Liver (tissue), 3 donors: Measurements from ENCODE around the gene SDK2.

ENCODE experiments used
- CTCF ChIP-seq: fragments of 150-350 bp; IDR thresholded peaks from 2 replicates; pipeline ENCODE4 v1.5.1; 2017; ENCODE audit warnings: improper control_type of control experiment, low read depth, low read length; ENCODE audit not compliant: missing input control
- FOXA1 ChIP-seq: IDR thresholded peaks from 2 replicates; pipeline ENCODE4 v1.6.1; 2016; ENCODE audit warnings: antibody characterized with exemption
- FOXA2 ChIP-seq: IDR thresholded peaks from 2 replicates; pipeline ENCODE4 v1.6.1; 2016; ENCODE audit warnings: antibody characterized with exemption
- HNF4A ChIP-seq, 2 donors: conservative IDR thresholded peaks; 2 replicates each; pipeline ENCODE4 v1.6.1; 2016; ENCODE audit warnings: antibody characterized with exemption in 2 of 2, mild to moderate bottlenecking in 2 of 2
- JUND ChIP-seq, 2 donors: IDR thresholded peaks; 2 replicates each; pipeline ENCODE4 v1.6.1; 2016; ENCODE audit warnings: antibody characterized with exemption in 2 of 2
- RAD21 ChIP-seq, 2 donors: IDR thresholded peaks; 2 replicates each; pipeline ENCODE4 v1.6.1; 2016; ENCODE audit warnings: antibody characterized with exemption in 2 of 2, mild to moderate bottlenecking in 2 of 2
- RXRA ChIP-seq, 2 donors: IDR thresholded peaks; 2 replicates each; pipeline ENCODE4 v1.6.1; 2017 to 2018; ENCODE audit warnings: antibody characterized with exemption in 2 of 2, mild to moderate bottlenecking in 1 of 2
- TAF1 ChIP-seq: conservative IDR thresholded peaks from 2 replicates; pipeline ENCODE4 v1.6.1; 2016; ENCODE audit warnings: antibody characterized with exemption, mild to moderate bottlenecking
- YY1 ChIP-seq: IDR thresholded peaks from 2 replicates; pipeline ENCODE4 v1.6.1; 2016; ENCODE audit warnings: antibody characterized with exemption, mild to moderate bottlenecking
- donor health status: healthy.
- donor health status: healthy.

- no peak for TF ChIP-seq CTCF
- no peak for TF ChIP-seq RAD21 (IDR thresholded peaks at IDR 0.05)
- no peak for TF ChIP-seq YY1
- no peak for TF ChIP-seq TAF1
- TF ChIP-seq FOXA1 = no peak
- no peak for TF ChIP-seq RXRA (IDR thresholded peaks at IDR 0.05)
- TF ChIP-seq HNF4A (conservative IDR thresholded peaks at IDR 0.05) = no peak
- TF ChIP-seq FOXA2 = no peak
- no peak for TF ChIP-seq JUND (IDR thresholded peaks at IDR 0.05)
These were observed 167.3 kb downstream of the SDK2 start for GRCh38 chr17:73476890-73477350.
